DND-41 (cell line): Measurements from ENCODE around the gene NR2E1.

Experiments
- EZH2 ChIP-seq: IDR thresholded peaks from 3 replicates; pipeline ENCODE4 v1.6.1; 2012; ENCODE audit warnings: borderline replicate concordance, low read depth, mild to moderate bottlenecking, moderate library complexity, low read length, inconsistent platforms; ENCODE audit not compliant: severe bottlenecking
- TF ChIP-seq, protein P1 (sequence below): IDR thresholded peaks from 2 replicates; pipeline ENCODE4 v1.5.1; 2012; ENCODE audit warnings: borderline replicate concordance, low read length, moderate library complexity, mild to moderate bottlenecking; ENCODE audit not compliant: poor library complexity, severe bottlenecking; ENCODE audit errors: extremely low read depth

GRCh38 chr6:108165714-108166663 is at the start of gene NR2E1:
- TF ChIP-seq, protein P1, sequence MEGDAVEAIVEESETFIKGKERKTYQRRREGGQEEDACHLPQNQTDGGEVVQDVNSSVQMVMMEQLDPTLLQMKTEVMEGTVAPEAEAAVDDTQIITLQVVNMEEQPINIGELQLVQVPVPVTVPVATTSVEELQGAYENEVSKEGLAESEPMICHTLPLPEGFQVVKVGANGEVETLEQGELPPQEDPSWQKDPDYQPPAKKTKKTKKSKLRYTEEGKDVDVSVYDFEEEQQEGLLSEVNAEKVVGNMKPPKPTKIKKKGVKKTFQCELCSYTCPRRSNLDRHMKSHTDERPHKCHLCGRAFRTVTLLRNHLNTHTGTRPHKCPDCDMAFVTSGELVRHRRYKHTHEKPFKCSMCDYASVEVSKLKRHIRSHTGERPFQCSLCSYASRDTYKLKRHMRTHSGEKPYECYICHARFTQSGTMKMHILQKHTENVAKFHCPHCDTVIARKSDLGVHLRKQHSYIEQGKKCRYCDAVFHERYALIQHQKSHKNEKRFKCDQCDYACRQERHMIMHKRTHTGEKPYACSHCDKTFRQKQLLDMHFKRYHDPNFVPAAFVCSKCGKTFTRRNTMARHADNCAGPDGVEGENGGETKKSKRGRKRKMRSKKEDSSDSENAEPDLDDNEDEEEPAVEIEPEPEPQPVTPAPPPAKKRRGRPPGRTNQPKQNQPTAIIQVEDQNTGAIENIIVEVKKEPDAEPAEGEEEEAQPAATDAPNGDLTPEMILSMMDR, result no peak
- TF ChIP-seq EZH2, result no peak
